BLaER1 (cell line): ENCODE results near the gene UCHL3.
A peak's percentile ranks its signal among the peaks of the same experiment; 100 is the strongest.

Source experiments
- H3K27ac ChIP-seq: shearing (Covaris generic); formaldehyde crosslinking; 2 replicates; pipeline ENCODE4 v1.8.1; 2022
- H3K27me3 ChIP-seq: shearing (Covaris generic); formaldehyde crosslinking; 2 replicates; pipeline ENCODE4 v1.8.1; 2022
- H3K36me3 ChIP-seq: shearing (Covaris generic); formaldehyde crosslinking; 2 replicates; pipeline ENCODE4 v1.8.1; 2022
- H3K4me1 ChIP-seq: shearing (Covaris generic); formaldehyde crosslinking; 2 replicates; pipeline ENCODE4 v1.8.1; 2022
- H3K4me2 ChIP-seq: shearing (Covaris generic); formaldehyde crosslinking; 2 replicates; pipeline ENCODE4 v1.8.1; 2022
- H3K4me3 ChIP-seq: shearing (Covaris generic); formaldehyde crosslinking; 2 replicates; pipeline ENCODE4 v1.8.1; 2022
- H3K9ac ChIP-seq: shearing (Covaris generic); formaldehyde crosslinking; 2 replicates; pipeline ENCODE4 v1.8.1; 2022
- H3K9me3 ChIP-seq: shearing (Covaris generic); formaldehyde crosslinking; 2 replicates; pipeline ENCODE4 v1.8.1; 2022
- H4K20me1 ChIP-seq: shearing (Covaris generic); formaldehyde crosslinking; 2 replicates; pipeline ENCODE4 v1.8.1; 2022
- Cebpa-rat ChIP-seq: shearing (Covaris generic); IDR thresholded peaks from 2 replicates; pipeline ENCODE4 v1.8.1; 2022

Gene UCHL3

DNA sequence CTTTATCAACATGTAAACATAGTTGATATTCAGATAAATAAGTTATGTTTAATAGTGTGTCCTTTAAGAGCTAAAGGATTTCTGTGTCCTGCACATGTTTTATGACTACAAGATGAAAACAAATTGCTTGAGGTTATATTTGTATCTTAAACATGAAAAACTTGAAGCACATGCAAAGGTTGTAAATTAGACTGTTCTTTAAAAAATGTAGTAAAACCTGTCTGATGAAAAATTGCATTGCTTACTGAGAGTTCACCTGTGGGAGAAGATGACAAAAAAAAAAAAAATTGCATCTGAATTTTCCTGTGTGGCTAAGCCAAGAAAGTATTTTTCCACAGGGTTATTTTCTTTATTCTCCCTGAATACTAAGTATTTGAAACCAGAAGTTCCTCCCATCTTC lies 60.9 kb downstream of the UCHL3 start:
- no peak for TF ChIP-seq Cebpa-rat
- Histone ChIP-seq H3K27me3 (no peaks in the 10 kb centered on the region), H3K9me3 (no peaks in the 10 kb centered on the region), H3K9ac (no peak overlapping the region), H3K36me3 (peaks cover 18% of the 10 kb centered on the region), H3K4me3 (no peak overlapping the region), H4K20me1 (no peaks in the 10 kb centered on the region), H3K4me1 (no peaks in the 10 kb centered on the region), H3K4me2 (no peak overlapping the region), H3K27ac (no peak overlapping the region)

DNA sequence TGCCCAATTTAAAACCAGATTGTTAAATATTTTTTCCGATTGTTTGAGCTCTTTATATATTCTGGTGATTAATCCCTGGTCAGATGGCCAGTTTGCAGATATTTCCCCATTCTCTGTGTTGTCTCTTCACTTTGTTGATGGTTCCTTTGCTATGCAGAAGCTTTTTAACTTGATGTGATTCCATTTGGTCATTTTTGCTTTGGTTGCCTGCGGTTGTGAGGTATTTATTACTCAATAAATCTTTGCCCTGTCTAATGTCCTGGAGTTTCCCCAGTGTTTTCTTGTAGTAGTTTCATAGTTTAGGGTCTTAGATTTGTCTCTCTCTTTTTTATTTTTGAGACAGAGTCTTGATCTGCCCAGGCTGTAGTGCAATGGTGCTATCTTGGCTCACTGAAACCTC lies 62.8 kb downstream of the UCHL3 start:
- Histone ChIP-seq H3K4me1 (no peaks in the 10 kb centered on the region), H4K20me1 (no peaks in the 10 kb centered on the region), H3K9ac (no peak overlapping the region), H3K9me3 (no peaks in the 10 kb centered on the region), H3K4me3 (no peak overlapping the region), H3K27me3 (no peaks in the 10 kb centered on the region), H3K4me2 (no peak overlapping the region), H3K36me3 (0 out of 2 replicates have a peak, but pooled peaks cover 12% of the 10 kb centered on the region), H3K27ac (no peak overlapping the region)
- no peak for TF ChIP-seq Cebpa-rat

DNA sequence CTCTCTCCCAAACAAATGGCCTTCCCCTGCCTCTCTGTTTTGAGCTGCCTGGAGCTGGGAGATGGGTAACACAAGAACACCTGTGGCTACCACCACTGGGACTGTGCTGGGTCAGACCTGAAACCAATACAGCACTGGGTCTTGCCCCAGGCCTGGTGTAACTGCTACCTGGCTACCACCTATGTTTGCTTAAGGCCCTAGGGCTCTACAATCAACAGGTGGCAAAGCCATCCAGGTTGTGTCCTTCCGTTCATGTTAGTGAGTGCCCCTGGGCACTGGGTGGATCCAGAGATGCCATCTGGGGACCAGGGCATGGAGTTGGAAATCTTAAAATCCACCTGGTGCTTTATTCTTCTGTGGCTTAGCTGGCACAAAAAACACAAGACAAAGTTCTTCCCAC lies 67.6 kb downstream of the UCHL3 start:
- Histone ChIP-seq H4K20me1 (no peaks in the 10 kb centered on the region), H3K36me3 (0 out of 2 replicates have a peak, but pooled peaks cover 13% of the 10 kb centered on the region), H3K27ac (no peak overlapping the region), H3K4me1 (no peaks in the 10 kb centered on the region), H3K4me2 (no peak overlapping the region), H3K9me3 (no peaks in the 10 kb centered on the region), H3K9ac (no peak overlapping the region), H3K4me3 (no peak overlapping the region), H3K27me3 (no peaks in the 10 kb centered on the region)
- TF ChIP-seq Cebpa-rat: no peak

DNA sequence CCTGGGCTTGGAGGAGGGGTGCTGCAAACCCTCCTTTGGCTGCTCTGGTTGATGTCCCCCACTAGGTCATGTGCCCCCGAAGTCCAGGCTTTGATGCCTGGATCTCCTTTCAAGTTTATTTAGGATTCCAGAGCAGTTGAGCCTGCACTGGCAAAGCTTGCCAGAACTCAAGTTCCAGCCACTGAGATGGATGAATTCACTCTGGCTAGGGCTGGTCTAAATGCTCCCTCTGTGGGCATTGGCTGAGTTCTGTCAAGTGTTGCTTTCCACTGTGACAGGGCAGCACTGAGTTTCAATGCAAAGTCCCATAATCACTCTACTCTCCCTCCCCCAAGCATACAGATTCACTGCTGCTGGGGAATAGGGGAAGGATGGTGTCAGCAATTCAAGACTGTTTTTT lies 68.7 kb downstream of the UCHL3 start:
- Histone ChIP-seq H4K20me1 (no peaks in the 10 kb centered on the region), H3K4me1 (no peaks in the 10 kb centered on the region), H3K4me3 (no peak overlapping the region), H3K9me3 (no peaks in the 10 kb centered on the region), H3K36me3 (0 out of 2 replicates have a peak, but pooled peaks cover 13% of the 10 kb centered on the region), H3K4me2 (no peak overlapping the region), H3K27ac (no peak overlapping the region), H3K9ac (no peak overlapping the region), H3K27me3 (no peaks in the 10 kb centered on the region)
- TF ChIP-seq Cebpa-rat: no peak

DNA sequence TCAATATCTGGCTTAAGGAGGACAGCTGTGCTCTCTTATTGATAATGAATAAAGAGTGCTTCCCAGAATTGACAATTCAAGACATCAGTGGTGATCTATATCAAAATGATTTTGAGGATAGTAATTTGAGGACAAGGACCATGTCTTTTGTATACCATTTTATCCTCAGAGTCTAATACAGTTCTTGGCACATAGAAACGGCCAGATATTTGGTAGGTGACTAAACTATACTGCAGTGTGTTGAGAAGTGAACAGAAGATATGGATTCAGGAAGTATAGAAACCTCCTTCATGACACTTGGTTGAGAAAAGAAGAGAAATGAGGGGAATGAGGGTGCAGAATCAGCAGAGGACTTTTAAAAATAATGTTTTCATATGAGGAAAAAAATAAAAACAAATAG lies 70.4 kb downstream of the UCHL3 start:
- no peaks in the 10 kb centered on the region for H3K27me3 ChIP-seq
- no peak overlapping the region for H3K27ac ChIP-seq
- peaks cover 17% of the 10 kb centered on the region; the same call in 1 of the 2 replicates for H3K36me3 ChIP-seq
- H4K20me1 ChIP-seq: no peaks in the 10 kb centered on the region
- no peak overlapping the region for H3K9ac ChIP-seq
- H3K4me3 ChIP-seq: no peak overlapping the region
- H3K9me3 ChIP-seq: no peaks in the 10 kb centered on the region
- no peaks in the 10 kb centered on the region for H3K4me1 ChIP-seq
- no peak overlapping the region for H3K4me2 ChIP-seq
- TF ChIP-seq Cebpa-rat: no peak

DNA sequence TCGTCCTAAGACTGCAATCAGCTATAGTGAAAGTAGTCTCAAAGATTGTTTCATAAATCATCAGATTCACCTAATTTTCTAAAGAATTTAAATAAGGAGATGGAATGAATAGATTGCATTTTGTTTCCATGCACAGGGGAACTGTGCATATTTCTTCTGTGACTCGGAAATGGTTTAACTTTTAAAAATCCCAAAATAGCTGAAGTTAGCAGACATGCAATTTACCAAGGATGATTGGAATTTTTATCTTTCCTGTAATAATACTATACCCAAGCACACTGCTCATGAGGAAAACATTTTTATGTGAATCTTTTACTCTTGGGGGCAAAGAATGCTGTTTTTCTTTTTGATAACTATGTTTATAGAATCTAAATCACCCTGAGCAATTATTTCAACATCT lies 71.6 kb downstream of the UCHL3 start:
- no peak overlapping the region for H3K4me3 ChIP-seq
- no peaks in the 10 kb centered on the region for H3K4me1 ChIP-seq
- no peaks in the 10 kb centered on the region for H3K27me3 ChIP-seq
- H3K4me2 ChIP-seq: no peak overlapping the region
- no peaks in the 10 kb centered on the region for H4K20me1 ChIP-seq
- H3K9me3 ChIP-seq: no peaks in the 10 kb centered on the region
- H3K36me3 ChIP-seq: peaks cover 21% of the 10 kb centered on the region; the same call in 1 of the 2 replicates
- H3K27ac ChIP-seq: no peak overlapping the region
- H3K9ac ChIP-seq: no peak overlapping the region
- TF ChIP-seq Cebpa-rat: no peak

DNA sequence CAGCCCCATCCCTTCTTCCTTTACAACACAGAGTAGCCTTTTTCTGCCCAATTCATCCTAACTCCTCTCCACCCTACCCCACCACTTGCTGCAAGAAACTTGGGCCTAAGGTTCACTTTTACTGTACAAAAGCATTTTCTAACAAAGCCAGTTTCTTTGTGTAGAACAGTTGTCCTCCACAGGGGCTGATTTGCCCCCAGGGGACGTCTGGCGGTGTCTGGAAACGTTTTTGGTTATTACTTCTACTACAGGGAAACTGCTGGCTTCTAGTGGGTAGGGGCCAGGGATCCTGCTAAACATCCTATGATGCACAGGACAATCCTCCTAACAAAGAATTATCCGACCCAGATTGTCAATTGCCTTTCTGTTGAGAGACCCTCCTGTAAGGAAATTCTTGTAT lies 79.2 kb downstream of the UCHL3 start:
- Histone ChIP-seq H3K4me3 (no peak overlapping the region), H3K27me3 (no peaks in the 10 kb centered on the region), H4K20me1 (no peaks in the 10 kb centered on the region), H3K36me3 (peaks cover 8% of the 10 kb centered on the region; the same call in 1 of the 2 replicates), H3K27ac (no peak overlapping the region), H3K4me1 (peaks cover 13% of the 10 kb centered on the region), H3K9ac (peak overlapping the region; percentile 38; the same call in 1 of the 2 replicates), H3K9me3 (no peaks in the 10 kb centered on the region), H3K4me2 (peak overlapping the region; percentile 60)
- TF ChIP-seq Cebpa-rat: no peak

DNA sequence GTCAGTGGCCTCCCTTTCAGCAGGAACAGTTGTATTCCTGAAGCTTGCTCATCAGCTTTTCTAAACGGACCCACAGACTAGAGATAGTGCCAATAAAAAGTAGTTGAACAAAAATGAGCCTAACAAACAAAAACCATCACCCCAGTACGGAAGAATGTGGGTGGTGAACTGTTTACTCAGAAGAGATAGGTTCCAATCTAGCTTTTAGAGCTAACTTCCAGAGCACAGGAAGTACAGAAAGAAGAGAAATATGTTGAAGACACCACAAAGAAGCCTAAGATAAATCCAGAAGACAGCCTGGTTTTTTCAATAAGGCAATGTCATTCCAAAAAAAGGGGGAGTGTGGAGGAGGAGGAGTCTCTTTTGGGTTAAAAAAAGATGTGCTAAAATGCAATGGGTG lies 83.7 kb downstream of the UCHL3 start:
- H3K4me3 ChIP-seq: no peak overlapping the region
- H3K9ac ChIP-seq: no peak overlapping the region
- no peak for TF ChIP-seq Cebpa-rat
- no peak overlapping the region for H3K4me2 ChIP-seq
- H3K27ac ChIP-seq: no peak overlapping the region
- peaks cover 26% of the 10 kb centered on the region for H3K27me3 ChIP-seq
- 0 out of 2 replicates have a peak, but pooled peaks cover 4% of the 10 kb centered on the region for H4K20me1 ChIP-seq
- H3K4me1 ChIP-seq: peaks cover 20% of the 10 kb centered on the region
- H3K36me3 ChIP-seq: no peaks in the 10 kb centered on the region
- no peaks in the 10 kb centered on the region for H3K9me3 ChIP-seq

DNA sequence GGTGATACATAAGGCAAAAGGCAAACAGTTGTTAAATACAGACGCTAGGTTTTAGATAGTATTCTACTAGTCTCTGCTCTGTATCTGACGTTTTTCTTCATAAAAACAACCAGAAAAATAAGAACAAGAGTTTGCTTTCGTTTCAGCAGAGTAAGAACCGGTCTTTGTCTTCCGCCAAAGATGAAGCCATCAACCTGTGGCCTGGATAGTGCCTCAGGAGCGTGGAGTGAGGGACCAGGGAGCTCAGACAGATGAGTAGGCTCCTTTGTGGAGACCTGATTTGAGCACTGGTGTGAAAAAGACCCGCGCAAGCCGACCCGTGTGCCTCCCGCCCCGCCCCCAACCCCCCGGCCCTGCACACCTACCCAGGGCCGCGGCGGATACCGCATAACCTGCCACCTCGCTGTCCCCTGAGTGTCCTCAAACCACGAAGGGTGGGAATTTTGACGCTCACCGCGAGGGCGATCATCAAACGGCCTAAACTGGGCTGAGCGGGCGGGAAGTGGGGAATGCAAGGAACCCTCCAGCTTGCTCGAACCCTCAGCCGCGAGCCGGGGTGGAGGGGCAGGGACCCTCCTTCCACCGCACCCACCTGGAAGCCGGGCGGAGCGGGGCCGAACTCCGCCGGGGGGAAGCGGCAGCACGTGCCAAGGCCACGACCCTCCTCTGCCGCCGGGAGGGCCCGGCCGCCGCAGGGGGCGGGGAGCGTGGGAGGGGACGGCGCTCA lies 85.7 kb downstream of the UCHL3 start:
- Histone ChIP-seq H3K4me1 (peaks cover 10% of the 10 kb centered on the region), H3K4me2 (peak overlapping the region; percentile 98), H3K27me3 (peaks cover 31% of the 10 kb centered on the region), H3K4me3 (peak overlapping the region; percentile 72), H3K36me3 (no peaks in the 10 kb centered on the region), H3K9ac (no peak overlapping the region; the same call in 1 of the 2 replicates), H3K9me3 (no peaks in the 10 kb centered on the region), H4K20me1 (0 out of 2 replicates have a peak, but pooled peaks cover 5% of the 10 kb centered on the region), H3K27ac (no peak overlapping the region)
- no peak for TF ChIP-seq Cebpa-rat

DNA sequence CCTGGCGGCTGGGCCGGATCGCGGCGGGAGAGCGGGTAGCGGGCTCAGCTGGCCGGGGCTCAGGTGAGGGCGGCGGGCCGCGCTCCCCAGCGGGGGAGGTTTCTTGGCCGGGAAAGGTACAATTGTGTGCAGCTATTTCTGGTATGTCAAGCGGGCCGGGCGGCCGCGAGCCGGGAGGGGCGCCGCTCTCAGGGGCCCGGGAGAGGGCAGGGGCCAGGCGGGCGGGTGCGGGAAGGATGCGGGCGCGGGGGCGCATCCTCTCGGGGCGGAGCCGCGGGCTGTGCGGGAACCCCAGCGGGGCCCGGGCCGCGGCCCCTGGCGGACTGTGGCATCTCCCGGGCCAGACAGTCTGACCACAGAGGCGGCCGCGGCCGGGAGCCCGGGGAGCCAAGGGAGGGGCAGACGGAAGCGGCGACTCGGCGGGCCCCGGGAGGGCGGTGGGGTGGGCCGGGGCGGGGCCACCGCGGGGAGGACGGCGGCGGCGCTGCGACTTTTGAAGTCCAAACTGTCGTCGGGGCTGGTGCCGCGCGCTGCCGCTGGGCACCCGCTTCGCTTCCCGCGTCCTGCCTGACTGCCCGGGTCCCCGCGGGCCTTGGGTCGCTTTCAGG lies 86.3 kb downstream of the UCHL3 start, which contains the start of gene LMO7:
LMO7 (plus strand) TSS at position 503 of the 608 bp plus-strand sequence. CDS start 328 bp downstream, outside the sequence.
- H3K9me3 ChIP-seq: no peaks in the 10 kb centered on the region
- no peak for TF ChIP-seq Cebpa-rat
- peak within 1 kb of the TSS; percentile 72; the same call in 1 of the 2 replicates for H3K9ac ChIP-seq
- peak within 1 kb of the TSS; percentile 98 for H3K4me2 ChIP-seq
- peaks cover 31% of the 10 kb centered on the region for H3K27me3 ChIP-seq
- H4K20me1 ChIP-seq: 0 out of 2 replicates have a peak, but pooled peaks cover 5% of the 10 kb centered on the region
- peak within 1 kb of the TSS; percentile 72 for H3K4me3 ChIP-seq
- H3K36me3 ChIP-seq: no peaks in the 10 kb centered on the region
- H3K27ac ChIP-seq: peak within 1 kb of the TSS; percentile 31; the same call in 1 of the 2 replicates
- peaks cover 10% of the 10 kb centered on the region for H3K4me1 ChIP-seq
